Esophagus muscularis mucosa (tissue), 3 donors: ENCODE results near the gene HOXB7.

ENCODE experiments used
- POLR2A ChIP-seq: fragments of 450-650 bp; IDR thresholded peaks from one replicate; pipeline ENCODE4 v1.6.1; 2017; ENCODE audit warnings: antibody characterized with exemption, moderate library complexity, mild to moderate bottlenecking, low read depth
- TF ChIP-seq, protein P1 (sequence below), 3 experiments: fragments of 200-600 bp in 2 of 3; fragments of 450-650 bp in 1 of 3; sonication (generic) in 2 of 3; IDR thresholded peaks; one replicate each; pipeline ENCODE4 v1.5.1; 2017 to 2019; ENCODE audit warnings: antibody characterized with exemption in 3 of 3, mild to moderate bottlenecking in 2 of 3, moderate library complexity in 1 of 3

DNA sequence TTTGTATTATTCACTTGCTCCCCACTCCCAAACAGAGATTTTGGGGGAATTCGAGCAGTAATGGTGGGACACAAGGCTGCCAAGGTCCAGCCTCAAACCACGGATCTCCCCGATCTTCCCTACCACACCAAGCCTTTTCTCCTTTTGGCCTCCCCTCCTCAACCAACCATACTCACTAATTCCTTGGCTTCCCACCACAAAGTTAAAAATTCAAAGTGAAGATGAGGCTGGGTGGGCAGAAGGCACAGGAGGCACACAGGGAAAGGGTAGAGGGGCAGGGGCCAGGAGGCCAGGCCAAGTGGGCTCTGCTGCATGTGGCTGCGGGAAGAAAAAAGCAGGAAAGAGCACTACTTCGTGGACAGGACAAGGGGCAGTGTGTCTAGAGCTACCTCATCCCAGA is 47.9 kb downstream of the HOXB7 start:
- TF ChIP-seq, protein P1, sequence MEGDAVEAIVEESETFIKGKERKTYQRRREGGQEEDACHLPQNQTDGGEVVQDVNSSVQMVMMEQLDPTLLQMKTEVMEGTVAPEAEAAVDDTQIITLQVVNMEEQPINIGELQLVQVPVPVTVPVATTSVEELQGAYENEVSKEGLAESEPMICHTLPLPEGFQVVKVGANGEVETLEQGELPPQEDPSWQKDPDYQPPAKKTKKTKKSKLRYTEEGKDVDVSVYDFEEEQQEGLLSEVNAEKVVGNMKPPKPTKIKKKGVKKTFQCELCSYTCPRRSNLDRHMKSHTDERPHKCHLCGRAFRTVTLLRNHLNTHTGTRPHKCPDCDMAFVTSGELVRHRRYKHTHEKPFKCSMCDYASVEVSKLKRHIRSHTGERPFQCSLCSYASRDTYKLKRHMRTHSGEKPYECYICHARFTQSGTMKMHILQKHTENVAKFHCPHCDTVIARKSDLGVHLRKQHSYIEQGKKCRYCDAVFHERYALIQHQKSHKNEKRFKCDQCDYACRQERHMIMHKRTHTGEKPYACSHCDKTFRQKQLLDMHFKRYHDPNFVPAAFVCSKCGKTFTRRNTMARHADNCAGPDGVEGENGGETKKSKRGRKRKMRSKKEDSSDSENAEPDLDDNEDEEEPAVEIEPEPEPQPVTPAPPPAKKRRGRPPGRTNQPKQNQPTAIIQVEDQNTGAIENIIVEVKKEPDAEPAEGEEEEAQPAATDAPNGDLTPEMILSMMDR (IDR thresholded peaks at IDR 0.05): no peak
- no peak for TF ChIP-seq POLR2A
